ENCODE measurements around the gene DUSP5.
A peak's percentile ranks its signal among the peaks of the same experiment; 100 is the strongest.
"Not testable (repeated sequence)": the region's sequence is repeated elsewhere in the genome, so short reads cannot be mapped to it uniquely, and the experiment has no call there.

Gene DUSP5

DNA sequence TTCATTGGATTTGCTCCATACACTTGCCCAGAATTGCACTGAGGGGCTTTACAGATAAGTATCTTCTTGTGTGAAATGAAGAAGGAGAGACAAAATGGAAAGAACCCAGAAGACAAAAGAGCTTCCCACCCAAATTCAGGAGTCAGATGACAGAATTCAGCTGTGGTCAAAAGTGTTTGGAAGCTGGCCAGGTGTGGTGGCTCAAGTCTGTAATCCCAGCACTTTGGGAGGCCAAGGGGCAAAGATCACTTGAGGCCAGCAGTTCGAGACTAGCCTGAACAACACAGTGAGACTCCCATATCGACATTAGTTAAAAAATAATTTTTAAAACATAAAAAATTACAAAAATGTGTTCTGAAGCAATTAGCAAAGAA is 27.1 kb downstream of the DUSP5 start:
- FAIRE-seq = no peak

DNA sequence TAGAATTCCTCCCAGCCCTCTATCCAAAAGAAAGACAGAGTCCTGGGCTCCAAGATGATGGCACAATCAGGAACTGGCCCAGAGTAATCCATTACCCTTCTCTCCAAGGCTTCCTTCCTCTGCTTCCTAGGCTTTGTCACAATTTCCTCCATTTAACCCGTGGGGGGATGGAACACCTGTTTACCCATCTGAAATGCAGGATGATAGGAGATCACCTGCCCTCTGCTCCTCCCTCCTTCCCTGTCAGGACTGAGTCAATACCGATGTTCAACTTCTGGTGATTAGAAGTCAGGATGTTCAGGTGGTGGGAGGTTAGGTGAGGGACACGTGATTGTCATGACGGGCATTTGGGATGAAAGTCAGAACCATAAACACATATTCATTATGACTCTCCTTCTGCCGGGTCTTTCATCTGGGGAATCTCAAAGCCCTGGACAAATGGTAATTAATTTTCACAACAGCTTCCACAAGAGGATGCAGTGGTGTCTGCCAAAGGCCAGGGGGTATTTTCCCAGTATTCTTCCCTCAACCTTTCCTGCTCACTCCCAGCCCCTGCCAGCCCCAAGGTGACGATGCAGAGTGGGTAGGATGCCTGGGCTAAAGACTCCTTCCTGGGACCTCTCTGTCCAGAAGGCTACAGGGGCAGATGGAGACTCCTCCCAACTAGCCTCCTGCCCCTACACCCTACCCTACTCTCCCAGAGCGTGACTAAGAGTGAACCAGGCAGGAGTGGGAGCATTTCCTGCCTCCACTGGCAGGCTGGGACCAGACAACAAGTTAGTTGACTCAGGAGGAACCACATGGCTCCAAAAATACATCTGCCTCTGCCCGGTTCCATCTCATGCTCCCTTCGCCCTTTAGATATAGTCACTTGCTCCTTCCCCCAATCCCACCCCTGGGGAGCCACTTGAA is 27.9 kb downstream of the DUSP5 start:
- FAIRE-seq = no peak

DNA sequence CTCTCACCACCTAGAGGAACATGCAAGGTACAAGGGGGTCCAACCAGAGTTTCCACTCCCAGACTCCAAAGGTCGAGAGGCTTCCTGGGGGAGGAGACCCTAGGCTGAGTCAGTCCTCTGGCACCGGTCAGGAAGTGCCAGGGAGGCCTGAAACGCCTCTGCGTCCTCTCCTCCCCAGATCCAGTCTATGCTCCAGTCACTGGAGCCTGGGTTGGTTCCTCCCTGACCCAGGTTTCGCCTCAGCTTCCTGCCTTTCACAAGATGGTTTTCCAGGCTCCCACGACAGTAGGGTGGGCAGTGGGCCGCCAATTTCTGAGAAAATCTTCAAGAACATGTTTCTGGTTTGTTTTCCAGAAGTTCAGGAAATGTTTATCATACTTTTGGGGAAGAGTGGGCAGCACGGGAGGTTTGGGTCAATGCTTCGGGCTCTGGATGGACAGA is 30.0 kb downstream of the DUSP5 start:
- FAIRE-seq = no peak

DNA sequence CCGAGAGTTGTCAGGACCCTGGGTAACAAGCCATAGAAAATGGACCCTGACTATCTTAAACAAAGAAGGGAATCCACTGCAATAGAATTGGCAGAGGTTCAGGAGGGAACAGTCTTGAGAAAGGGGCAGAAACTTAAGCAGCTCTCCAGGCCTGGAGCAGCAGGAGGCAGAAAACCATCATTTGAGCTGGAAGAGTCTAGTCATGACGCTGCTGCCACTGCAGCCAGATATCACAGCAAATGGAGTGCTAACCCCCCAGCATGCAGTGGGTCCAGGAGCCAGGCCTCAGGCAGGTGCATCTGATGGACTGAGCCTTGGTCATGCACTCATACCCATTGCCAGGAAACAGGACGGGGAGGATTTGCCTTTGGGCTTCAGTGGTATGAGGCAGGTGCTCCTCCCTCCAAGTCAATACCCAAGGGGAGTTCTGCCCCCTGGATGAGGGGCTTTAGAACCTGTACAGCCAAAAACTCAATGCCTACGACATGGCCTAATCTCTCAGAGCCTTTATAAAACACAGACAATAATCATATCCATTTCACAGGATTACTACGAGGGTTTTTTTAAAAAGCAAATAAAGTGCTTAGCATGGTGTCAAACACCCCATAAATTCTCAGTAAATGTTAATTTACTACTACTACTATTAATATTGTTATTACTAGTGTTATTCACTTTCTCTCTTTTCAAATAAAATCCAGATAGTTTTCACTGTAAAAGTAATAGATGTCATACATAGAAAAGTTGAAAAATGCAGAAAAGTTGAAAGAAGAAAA is 30.7 kb downstream of the DUSP5 start:
- no peak for FAIRE-seq

DNA sequence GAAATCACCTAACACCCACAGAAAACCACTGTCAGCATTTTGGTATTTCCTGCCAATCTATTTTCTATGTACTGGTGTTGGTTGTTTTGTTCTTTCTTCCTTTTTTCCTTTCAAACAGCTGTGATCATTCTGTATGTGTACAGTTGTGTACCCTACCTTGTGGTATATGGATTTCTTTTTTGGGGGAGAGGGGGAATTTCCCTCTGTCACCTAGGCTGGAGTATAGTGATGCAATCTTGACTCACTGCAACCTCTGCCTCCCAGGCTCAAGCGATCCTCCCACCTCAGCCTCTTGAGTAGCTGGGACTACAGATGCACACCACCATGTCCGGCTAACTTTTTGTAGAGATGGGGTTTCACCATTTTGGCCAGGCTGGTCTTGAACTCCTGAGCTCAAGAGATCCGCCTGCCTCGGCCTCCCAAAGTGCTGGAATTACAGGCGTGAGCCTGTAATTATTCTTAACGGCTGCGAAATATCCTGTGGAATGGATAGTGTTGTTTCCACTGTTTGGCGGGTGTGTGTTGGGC is 31.4 kb downstream of the DUSP5 start:
- FAIRE-seq = peak; percentile 86

DNA sequence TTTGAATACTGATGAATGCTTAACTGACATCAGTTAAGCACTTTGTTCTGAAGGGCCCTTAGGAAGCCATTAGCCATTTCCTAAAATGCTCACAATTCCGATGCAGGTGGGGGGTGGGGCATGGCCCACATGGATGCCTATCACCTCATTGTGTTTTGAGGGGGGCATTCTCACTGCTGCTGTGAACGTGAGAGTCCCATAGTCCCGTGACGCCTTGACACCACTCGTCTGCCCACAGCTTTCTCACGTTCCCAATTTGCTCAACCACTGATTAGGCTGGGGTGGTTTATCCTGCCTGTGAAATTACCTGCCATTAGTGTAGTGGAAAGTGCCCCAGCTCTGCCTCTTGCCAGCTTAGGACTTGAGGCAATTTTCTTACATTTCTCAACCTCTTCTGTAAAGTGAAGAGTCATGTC is 31.9 kb downstream of the DUSP5 start:
- no peak for FAIRE-seq

- peak; percentile 69 for FAIRE-seq
Observed at GRCh38 chr10:110530131-110530831, 32.6 kb downstream of the DUSP5 start.

DNA sequence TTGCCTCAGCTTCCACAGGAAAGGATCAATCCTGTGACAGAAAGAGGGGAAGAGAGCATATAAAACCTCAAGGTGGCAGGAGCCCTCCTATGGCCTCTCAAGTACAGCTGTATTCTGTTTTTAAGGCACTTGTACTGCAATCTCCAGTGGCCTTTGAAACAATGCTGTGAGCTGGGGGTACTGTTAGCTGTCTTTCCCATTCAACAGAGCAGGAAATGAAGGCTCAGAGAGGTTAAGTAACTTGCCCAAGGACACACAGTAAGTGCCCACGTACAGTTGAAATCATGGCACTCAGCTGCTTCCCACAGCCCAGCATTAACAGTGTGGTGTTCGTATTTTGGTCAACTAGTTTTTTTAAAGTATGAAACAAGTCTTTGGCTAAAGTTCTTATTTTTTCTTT is 34.0 kb downstream of the DUSP5 start:
- no peak for FAIRE-seq

DNA sequence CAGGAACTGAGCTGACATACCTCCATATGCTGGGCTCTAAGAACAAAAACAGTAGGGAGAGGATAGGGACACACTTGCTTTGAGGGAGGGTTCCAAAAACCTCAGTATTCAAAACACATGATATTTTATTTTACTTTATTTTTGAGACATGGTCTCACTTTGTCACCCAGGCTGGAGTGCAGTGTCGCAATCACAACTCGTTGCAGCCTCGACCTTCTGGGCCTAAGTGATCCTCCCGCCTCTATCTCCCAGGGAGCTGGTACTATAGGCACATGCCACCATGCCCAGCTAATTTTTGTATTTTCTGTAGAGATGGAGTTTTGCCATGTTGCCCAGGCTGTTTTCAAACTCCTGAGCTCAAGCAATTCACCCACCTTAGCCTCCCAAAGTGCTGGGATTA is 34.9 kb downstream of the DUSP5 start:
- not testable (repeated sequence) for FAIRE-seq

- peak; percentile 6 for FAIRE-seq
Observed at GRCh38 chr10:110533149-110533548, 35.4 kb downstream of the DUSP5 start.

GRCh38 chr10:110534571-110534970 is 36.9 kb downstream of the DUSP5 start:
- FAIRE-seq = no peak

- peak; percentile 73 for FAIRE-seq
Observed at GRCh38 chr10:110535958-110536891, 38.5 kb downstream of the DUSP5 start.

DNA sequence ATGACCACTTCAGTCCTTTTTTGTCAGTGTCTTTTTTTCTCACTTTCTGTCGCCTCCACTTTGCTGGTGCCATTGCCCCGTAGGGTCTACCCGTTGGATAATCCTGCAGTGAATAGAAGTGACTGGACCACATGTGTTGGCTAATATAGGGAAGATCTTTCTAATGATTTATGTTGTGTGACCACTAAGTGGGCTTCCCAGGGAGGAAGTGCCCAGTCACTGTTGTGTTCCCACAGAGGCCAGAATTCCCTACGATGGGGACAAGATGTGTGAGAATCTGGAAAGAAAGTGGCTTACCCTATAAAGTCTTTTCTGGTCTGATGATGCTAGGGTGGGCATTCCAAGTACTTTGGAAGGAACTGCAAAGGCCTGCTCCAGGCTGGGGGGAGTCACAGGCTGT is 41.4 kb downstream of the DUSP5 start:
- FAIRE-seq = no peak

GRCh38 chr10:110540031-110540430 is 42.3 kb downstream of the DUSP5 start:
- no peak for FAIRE-seq

GRCh38 chr10:110544958-110545537 is 47.3 kb downstream of the DUSP5 start:
- FAIRE-seq = no peak

DNA sequence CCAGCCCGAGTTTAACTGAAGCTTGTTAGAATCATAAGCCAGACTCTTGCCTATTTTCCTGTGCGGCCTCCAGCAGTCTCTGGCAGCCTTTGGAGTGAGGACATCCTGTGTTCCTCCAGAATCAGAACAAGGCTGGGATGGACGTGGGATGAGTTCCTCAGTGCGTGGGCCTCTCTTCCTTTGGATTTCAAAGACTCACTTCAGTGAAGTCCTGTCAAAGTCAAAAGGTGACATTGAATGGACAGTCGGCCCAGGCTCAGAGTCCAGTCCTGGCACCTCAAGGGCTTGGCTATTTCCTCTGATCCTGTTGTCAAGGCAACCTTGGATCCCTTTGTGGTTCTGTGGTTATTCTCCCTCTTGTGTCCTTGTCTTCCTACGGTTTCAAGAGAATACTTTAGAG is 48.4 kb downstream of the DUSP5 start:
- FAIRE-seq = no peak

DNA sequence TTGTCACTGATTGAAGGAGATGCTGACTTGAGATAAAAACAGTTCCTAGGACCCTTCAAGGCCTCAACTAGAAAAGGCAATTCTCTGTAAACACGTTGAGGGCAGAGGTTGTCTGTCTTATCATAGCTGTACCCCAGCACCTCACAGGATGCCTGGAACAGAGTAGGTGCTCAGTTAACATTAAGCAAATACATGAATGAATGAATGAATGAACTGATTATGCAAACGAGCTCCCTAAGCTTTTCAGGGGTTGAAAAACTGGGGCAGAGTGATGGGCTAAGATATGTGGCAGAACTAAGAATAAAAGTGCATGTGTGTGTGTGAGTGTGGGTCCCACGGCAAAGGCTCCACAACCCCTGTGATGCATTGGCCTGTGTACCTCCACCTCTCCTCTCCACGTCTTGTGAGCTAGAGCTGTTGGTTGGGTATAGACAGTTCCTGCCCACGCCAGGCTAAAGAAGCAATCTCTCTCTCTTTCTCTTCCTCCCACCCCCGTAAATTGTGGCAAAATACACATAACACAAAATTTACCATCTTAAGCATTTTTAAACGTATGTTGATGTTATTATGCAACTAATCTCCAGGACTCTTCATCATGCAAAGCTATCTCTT is 48.9 kb downstream of the DUSP5 start:
- FAIRE-seq = no peak

- peak; percentile 96 for FAIRE-seq
Observed at GRCh38 chr10:110547139-110547761, 49.5 kb downstream of the DUSP5 start.

DNA sequence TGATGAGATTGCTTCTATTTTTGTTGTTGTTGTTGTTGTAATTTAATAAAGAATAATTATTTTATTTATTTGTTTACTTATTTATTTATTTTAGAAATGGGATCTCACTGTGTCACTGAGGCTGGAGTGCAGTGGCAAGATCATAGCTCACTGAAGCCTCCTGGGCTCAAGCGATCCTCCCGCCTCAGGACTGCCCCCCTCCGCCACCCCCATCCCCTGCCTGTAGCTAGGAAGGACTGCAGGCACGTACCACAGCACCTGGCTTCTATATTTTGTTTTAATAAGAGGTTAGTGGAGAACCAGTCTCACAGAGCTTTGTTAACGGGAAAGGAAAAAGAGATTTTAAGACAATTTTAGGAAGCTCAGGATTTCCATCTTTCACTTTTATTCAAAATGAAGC is 50.3 kb downstream of the DUSP5 start:
- FAIRE-seq = no peak

DNA sequence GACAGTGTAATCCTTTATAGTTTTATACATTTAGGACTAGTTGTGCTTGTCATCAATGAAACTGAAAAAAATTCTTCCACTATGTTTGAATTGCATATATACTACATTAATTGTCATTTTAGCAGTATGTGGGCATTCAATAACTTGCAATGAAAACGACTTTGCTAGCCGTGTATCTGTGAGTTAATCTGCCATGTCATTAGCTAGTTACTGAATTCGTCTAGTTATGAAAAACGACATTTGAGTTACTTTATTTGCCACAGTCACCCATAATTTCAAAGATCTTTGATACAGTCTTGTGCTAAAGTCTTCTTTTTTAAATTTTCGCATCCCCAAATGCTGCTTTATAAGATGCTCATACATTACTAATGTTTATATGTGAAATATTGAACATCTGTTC is 51.5 kb downstream of the DUSP5 start:
- no peak for FAIRE-seq

GRCh38 chr10:110553905-110554304 is 56.2 kb downstream of the DUSP5 start:
- no peak for FAIRE-seq

Data from G401.6 (cell line).